Liver (tissue), 9 donors: Measurements from ENCODE around the gene RBP4. TPM values are rescaled to one million over a fixed set of nuclear protein-coding genes. Genes with fewer than 3 reads are reported as not detected.
A peak's percentile ranks its signal among the peaks of the same experiment; 100 is the strongest.

Experiments
- DNase-seq: peaks from one replicate; pipeline ENCODE4 v3.0.0-alpha.2; 2017; ENCODE audit warnings: low spot score
- H3K27ac ChIP-seq, 2 donors: one replicate each; pipeline ENCODE4 v1.7.0; 2013; ENCODE audit warnings: inconsistent platforms in 2 of 2, low read length in 2 of 2, control low read depth in 1 of 2, low read depth in 1 of 2, mild to moderate bottlenecking in 1 of 2
- H3K27me3 ChIP-seq, 4 donors: one replicate each; pipeline versions ENCODE4 v1.6.1 to v1.7.0; 2013; ENCODE audit warnings: low read length in 3 of 4, inconsistent platforms in 1 of 4, mild to moderate bottlenecking in 1 of 4, moderate library complexity in 1 of 4; ENCODE audit not compliant: control insufficient read depth in 4 of 4, insufficient read depth in 4 of 4
- H3K36me3 ChIP-seq, 4 donors: one replicate each; pipeline versions ENCODE4 v1.6.1 to v1.7.0; 2013; ENCODE audit warnings: low read length in 3 of 4, mild to moderate bottlenecking in 3 of 4, low read depth in 1 of 4, moderate library complexity in 1 of 4; ENCODE audit not compliant: control insufficient read depth in 4 of 4, insufficient read depth in 3 of 4
- H3K4me1 ChIP-seq, 4 donors: one replicate each; pipeline versions ENCODE4 v1.6.1 to v1.7.0; 2013; ENCODE audit warnings: low read length in 3 of 4, mild to moderate bottlenecking in 3 of 4, moderate library complexity in 1 of 4; ENCODE audit not compliant: control insufficient read depth in 4 of 4, insufficient read depth in 4 of 4
- H3K4me3 ChIP-seq, 3 donors: one replicate each; pipeline versions ENCODE4 v1.6.1 to v1.7.0; 2013; ENCODE audit warnings: low read length in 3 of 3, control low read depth in 1 of 3, low read depth in 1 of 3, mild to moderate bottlenecking in 1 of 3
- H3K9ac ChIP-seq, 2 donors: one replicate each; pipeline ENCODE4 v1.7.0; 2013; ENCODE audit warnings: low read length in 2 of 2, mild to moderate bottlenecking in 2 of 2, moderate library complexity in 2 of 2, control low read depth in 1 of 2, low read depth in 1 of 2
- H3K9me3 ChIP-seq, 4 donors: one replicate each; pipeline versions ENCODE4 v1.6.1 to v1.7.0; 2013; ENCODE audit warnings: low read length in 3 of 4; ENCODE audit not compliant: control insufficient read depth in 4 of 4
- EGR1 ChIP-seq, 2 donors: IDR thresholded peaks; 2 replicates each; pipeline ENCODE4 v1.6.1; 2016 to 2018; ENCODE audit warnings: antibody characterized with exemption in 2 of 2, low read depth in 2 of 2
- FOXA1 ChIP-seq: IDR thresholded peaks from 2 replicates; pipeline ENCODE4 v1.6.1; 2016; ENCODE audit warnings: antibody characterized with exemption
- FOXA2 ChIP-seq: IDR thresholded peaks from 2 replicates; pipeline ENCODE4 v1.6.1; 2016; ENCODE audit warnings: antibody characterized with exemption
- HNF4A ChIP-seq, 2 donors: conservative IDR thresholded peaks; 2 replicates each; pipeline ENCODE4 v1.6.1; 2016; ENCODE audit warnings: antibody characterized with exemption in 2 of 2, mild to moderate bottlenecking in 2 of 2
- HNF4G ChIP-seq: IDR thresholded peaks from 2 replicates; pipeline ENCODE4 v1.6.1; 2016; ENCODE audit warnings: antibody characterized with exemption
- JUND ChIP-seq, 2 donors: IDR thresholded peaks; 2 replicates each; pipeline ENCODE4 v1.6.1; 2016; ENCODE audit warnings: antibody characterized with exemption in 2 of 2
- NR2F2 ChIP-seq: IDR thresholded peaks from 2 replicates; pipeline ENCODE4 v1.6.1; 2016; ENCODE audit warnings: antibody characterized with exemption
- RAD21 ChIP-seq, 2 donors: IDR thresholded peaks; 2 replicates each; pipeline ENCODE4 v1.6.1; 2016; ENCODE audit warnings: antibody characterized with exemption in 2 of 2, mild to moderate bottlenecking in 2 of 2
- RXRA ChIP-seq, 2 donors: IDR thresholded peaks; 2 replicates each; pipeline ENCODE4 v1.6.1; 2017 to 2018; ENCODE audit warnings: antibody characterized with exemption in 2 of 2, mild to moderate bottlenecking in 1 of 2
- SP1 ChIP-seq: IDR thresholded peaks from 2 replicates; pipeline ENCODE4 v1.6.1; 2018; ENCODE audit warnings: antibody characterized with exemption, mild to moderate bottlenecking
- TAF1 ChIP-seq: conservative IDR thresholded peaks from 2 replicates; pipeline ENCODE4 v1.6.1; 2016; ENCODE audit warnings: antibody characterized with exemption, mild to moderate bottlenecking
- YY1 ChIP-seq: IDR thresholded peaks from 2 replicates; pipeline ENCODE4 v1.6.1; 2016; ENCODE audit warnings: antibody characterized with exemption, mild to moderate bottlenecking
- WGBS: extraction: QIAGEN DNeasy Blood & Tissue Kit; methylation state at CpG from one replicate; pipeline ENCODE4 v1.1.7; 2013; 5-methylcytosine and 5-hydroxymethylcytosine counted together
- polyA plus RNA-seq, 2 donors: library from polyadenylated mRNA; stranded (reverse) in 1 of 2; unstranded in 1 of 2; fragments of 200-250 nt in 1 of 2; fragments of >200 nt in 1 of 2; fragmentation: Nextera tagmentation in 1 of 2; extraction: Ambion mirVana in 1 of 2; gene quantifications; one replicate each; pipeline versions ENCODE4 v1.2.1 to v1.2.3, GENCODE V29; 2013 to 2015
- total RNA-seq, 2 donors: library from RNA; depleted of rRNA; stranded (reverse); fragments of >200 nt; gene quantifications; one replicate each; pipeline ENCODE4 v1.2.3, GENCODE V29; 2014
- TF ChIP-seq, protein P1 (sequence below): IDR thresholded peaks from 2 replicates; pipeline ENCODE4 v1.6.1; 2016; ENCODE audit warnings: antibody characterized with exemption
- TF ChIP-seq, protein P2 (sequence below): fragments of 150-350 bp; IDR thresholded peaks from 2 replicates; pipeline ENCODE4 v1.5.1; 2017; ENCODE audit warnings: improper control_type of control experiment, low read depth, low read length; ENCODE audit not compliant: missing input control
- TF ChIP-seq, protein P3 (sequence below): IDR thresholded peaks from 2 replicates; pipeline ENCODE4 v1.6.1; 2016; ENCODE audit warnings: antibody characterized with exemption
- TF ChIP-seq, protein P4 (sequence below): IDR thresholded peaks from 2 replicates; pipeline ENCODE4 v1.6.1; 2016; ENCODE audit warnings: antibody characterized with exemption, mild to moderate bottlenecking
- donor health status: healthy.
- donor health status: healthy.
- donor health status: healthy.
- donor health status: healthy.
- donor health status: healthy.

Gene RBP4
- total and polyA plus RNA-seq, 4 donors = 1,174 to 10,329 (median 3,953) TPM

DNA sequence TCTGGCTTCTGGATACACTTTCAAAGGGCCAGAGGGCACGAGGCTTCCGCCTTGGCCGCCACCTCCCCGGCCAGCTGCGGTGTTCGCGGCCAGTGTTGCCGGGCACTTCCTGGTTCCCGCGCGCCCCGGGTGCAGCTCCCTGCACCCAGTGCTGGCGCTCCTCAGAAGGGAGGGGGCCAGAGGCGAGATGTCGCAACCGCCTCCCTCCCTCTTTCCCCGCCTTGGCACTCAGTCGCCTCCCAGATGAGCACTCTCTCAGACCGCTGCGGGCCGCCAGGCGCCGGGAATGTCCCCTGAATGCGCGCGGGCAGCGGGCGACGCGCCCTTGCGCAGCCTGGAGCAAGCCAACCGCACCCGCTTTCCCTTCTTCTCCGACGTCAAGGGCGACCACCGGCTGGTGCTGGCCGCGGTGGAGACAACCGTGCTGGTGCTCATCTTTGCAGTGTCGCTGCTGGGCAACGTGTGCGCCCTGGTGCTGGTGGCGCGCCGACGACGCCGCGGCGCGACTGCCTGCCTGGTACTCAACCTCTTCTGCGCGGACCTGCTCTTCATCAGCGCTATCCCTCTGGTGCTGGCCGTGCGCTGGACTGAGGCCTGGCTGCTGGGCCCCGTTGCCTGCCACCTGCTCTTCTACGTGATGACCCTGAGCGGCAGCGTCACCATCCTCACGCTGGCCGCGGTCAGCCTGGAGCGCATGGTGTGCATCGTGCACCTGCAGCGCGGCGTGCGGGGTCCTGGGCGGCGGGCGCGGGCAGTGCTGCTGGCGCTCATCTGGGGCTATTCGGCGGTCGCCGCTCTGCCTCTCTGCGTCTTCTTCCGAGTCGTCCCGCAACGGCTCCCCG, 34.4 kb downstream of the RBP4 start, which contains the start of gene FFAR4:
FFAR4 (plus strand) TSS at position 231 of the 842 bp plus-strand sequence; CDS start at position 287, 56 bp downstream.
- Histone ChIP-seq H3K27me3 (peaks cover 0 to 11% (median 6%) of the 10 kb centered on the region in 4 donors), H3K27ac (no peak within 1 kb of the TSS), H3K9ac (no peak within 1 kb of the TSS), H3K36me3 (no peaks in the 10 kb centered on the region), H3K4me1 (peaks cover 13 to 19% (median 15%) of the 10 kb centered on the region in 4 donors), H3K9me3 (no peaks in the 10 kb centered on the region), H3K4me3 (peak within 1 kb of the TSS in 2 of 3 donors; percentile 29 to 41)
- DNase-seq = no peak
- WGBS = 3% methylated on average over 85 of the region's 85 CpGs
- no peak for TF ChIP-seq HNF4G
- TF ChIP-seq JUND (IDR thresholded peaks at IDR 0.05) = no peak
- TF ChIP-seq, protein P1, sequence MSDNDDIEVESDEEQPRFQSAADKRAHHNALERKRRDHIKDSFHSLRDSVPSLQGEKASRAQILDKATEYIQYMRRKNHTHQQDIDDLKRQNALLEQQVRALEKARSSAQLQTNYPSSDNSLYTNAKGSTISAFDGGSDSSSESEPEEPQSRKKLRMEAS = no peak
- no peak for TF ChIP-seq FOXA1
- TF ChIP-seq RAD21 (IDR thresholded peaks at IDR 0.05) = no peak
- no peak for TF ChIP-seq YY1
- TF ChIP-seq HNF4A (conservative IDR thresholded peaks at IDR 0.05) = no peak
- TF ChIP-seq, protein P2, sequence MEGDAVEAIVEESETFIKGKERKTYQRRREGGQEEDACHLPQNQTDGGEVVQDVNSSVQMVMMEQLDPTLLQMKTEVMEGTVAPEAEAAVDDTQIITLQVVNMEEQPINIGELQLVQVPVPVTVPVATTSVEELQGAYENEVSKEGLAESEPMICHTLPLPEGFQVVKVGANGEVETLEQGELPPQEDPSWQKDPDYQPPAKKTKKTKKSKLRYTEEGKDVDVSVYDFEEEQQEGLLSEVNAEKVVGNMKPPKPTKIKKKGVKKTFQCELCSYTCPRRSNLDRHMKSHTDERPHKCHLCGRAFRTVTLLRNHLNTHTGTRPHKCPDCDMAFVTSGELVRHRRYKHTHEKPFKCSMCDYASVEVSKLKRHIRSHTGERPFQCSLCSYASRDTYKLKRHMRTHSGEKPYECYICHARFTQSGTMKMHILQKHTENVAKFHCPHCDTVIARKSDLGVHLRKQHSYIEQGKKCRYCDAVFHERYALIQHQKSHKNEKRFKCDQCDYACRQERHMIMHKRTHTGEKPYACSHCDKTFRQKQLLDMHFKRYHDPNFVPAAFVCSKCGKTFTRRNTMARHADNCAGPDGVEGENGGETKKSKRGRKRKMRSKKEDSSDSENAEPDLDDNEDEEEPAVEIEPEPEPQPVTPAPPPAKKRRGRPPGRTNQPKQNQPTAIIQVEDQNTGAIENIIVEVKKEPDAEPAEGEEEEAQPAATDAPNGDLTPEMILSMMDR = no peak
- no peak for TF ChIP-seq EGR1 (IDR thresholded peaks at IDR 0.05; ENCODE audit: low read depth in 2 of 2)

DNA sequence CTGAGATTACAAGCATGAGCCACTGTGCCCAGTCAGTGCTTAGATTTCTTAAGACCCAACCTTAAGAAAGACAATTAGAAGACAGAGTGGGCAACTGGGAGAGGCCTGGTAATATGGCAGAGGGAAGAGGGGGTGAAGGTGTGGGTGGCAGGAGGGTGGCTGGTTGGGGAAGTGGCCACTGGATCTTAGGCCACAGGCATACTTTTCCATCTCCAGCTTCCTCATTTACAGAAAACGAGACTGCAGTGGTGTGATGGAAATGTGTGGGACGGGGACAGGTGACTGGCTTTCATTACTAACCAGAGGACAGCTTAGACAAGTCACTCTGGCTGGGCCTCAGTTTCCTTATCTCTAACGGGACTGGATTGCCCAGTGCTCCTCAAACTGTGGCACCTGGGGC, 35.6 kb downstream of the RBP4 start:
- WGBS = 72% methylated on average over 3 of the region's 3 CpGs
- H3K4me1 ChIP-seq = peaks cover 13 to 19% (median 15%) of the 10 kb centered on the region in 4 donors
- H3K4me3 ChIP-seq = no peak overlapping the region
- no peaks in the 10 kb centered on the region for H3K36me3 ChIP-seq
- DNase-seq = no peak
- H3K27ac ChIP-seq = no peak overlapping the region
- H3K9me3 ChIP-seq = no peaks in the 10 kb centered on the region
- TF ChIP-seq HNF4A (conservative IDR thresholded peaks at IDR 0.05) (no peak), FOXA2 (no peak), JUND (IDR thresholded peaks at IDR 0.05) (no peak), SP1 (no peak), TAF1 (no peak), EGR1 (IDR thresholded peaks at IDR 0.05; ENCODE audit: low read depth in 2 of 2) (no peak), FOXA1 (no peak), NR2F2 (no peak), HNF4G (no peak), RXRA (IDR thresholded peaks at IDR 0.05) (no peak)
- TF ChIP-seq, protein P2 = no peak
- TF ChIP-seq, protein P1 = no peak
- TF ChIP-seq, protein P3, sequence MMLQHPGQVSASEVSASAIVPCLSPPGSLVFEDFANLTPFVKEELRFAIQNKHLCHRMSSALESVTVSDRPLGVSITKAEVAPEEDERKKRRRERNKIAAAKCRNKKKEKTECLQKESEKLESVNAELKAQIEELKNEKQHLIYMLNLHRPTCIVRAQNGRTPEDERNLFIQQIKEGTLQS = no peak
- TF ChIP-seq, protein P4, sequence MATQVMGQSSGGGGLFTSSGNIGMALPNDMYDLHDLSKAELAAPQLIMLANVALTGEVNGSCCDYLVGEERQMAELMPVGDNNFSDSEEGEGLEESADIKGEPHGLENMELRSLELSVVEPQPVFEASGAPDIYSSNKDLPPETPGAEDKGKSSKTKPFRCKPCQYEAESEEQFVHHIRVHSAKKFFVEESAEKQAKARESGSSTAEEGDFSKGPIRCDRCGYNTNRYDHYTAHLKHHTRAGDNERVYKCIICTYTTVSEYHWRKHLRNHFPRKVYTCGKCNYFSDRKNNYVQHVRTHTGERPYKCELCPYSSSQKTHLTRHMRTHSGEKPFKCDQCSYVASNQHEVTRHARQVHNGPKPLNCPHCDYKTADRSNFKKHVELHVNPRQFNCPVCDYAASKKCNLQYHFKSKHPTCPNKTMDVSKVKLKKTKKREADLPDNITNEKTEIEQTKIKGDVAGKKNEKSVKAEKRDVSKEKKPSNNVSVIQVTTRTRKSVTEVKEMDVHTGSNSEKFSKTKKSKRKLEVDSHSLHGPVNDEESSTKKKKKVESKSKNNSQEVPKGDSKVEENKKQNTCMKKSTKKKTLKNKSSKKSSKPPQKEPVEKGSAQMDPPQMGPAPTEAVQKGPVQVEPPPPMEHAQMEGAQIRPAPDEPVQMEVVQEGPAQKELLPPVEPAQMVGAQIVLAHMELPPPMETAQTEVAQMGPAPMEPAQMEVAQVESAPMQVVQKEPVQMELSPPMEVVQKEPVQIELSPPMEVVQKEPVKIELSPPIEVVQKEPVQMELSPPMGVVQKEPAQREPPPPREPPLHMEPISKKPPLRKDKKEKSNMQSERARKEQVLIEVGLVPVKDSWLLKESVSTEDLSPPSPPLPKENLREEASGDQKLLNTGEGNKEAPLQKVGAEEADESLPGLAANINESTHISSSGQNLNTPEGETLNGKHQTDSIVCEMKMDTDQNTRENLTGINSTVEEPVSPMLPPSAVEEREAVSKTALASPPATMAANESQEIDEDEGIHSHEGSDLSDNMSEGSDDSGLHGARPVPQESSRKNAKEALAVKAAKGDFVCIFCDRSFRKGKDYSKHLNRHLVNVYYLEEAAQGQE = no peak
- H3K27me3 ChIP-seq = peaks cover 0 to 11% (median 6%) of the 10 kb centered on the region in 4 donors
- H3K9ac ChIP-seq = no peak overlapping the region
